Kidney epithelial cell (primary cell): ENCODE measurements around the gene ADAM19. TPM values are rescaled to one million over a fixed set of nuclear protein-coding genes. Genes with fewer than 3 reads are reported as not detected.

Experiments
- DNase-seq: peaks from one replicate; pipeline ENCODE4 v3.0.0-alpha.2; 2010; ENCODE audit warnings: low read depth
- H3K27me3 ChIP-seq: 2 replicates; pipeline ENCODE4 v1.6.0; 2011; ENCODE audit warnings: low read length; ENCODE audit not compliant: control insufficient read depth, insufficient read depth
- H3K36me3 ChIP-seq: 2 replicates; pipeline ENCODE4 v1.5.1; 2011; ENCODE audit warnings: low read length; ENCODE audit not compliant: control insufficient read depth, insufficient read depth
- H3K4me3 ChIP-seq: 2 replicates; pipeline ENCODE4 v1.5.1; 2011; ENCODE audit warnings: low read depth, mild to moderate bottlenecking, control low read depth, low read length
- total RNA-seq: library from RNA; depleted of rRNA; stranded (reverse); fragments of >200 nt; gene quantifications from 2 replicates; pipeline ENCODE4 v1.2.3, GENCODE V29; 2015
- TF ChIP-seq, protein P1 (sequence below): IDR thresholded peaks from 2 replicates; pipeline ENCODE4 v1.5.1; 2011; ENCODE audit warnings: mild to moderate bottlenecking, moderate library complexity, low read length, control low read depth, inconsistent platforms; ENCODE audit not compliant: insufficient read depth, poor library complexity, severe bottlenecking

ADAM19 gene
- total RNA-seq, 1 donor from 2014 or later: 61.0 TPM

DNA sequence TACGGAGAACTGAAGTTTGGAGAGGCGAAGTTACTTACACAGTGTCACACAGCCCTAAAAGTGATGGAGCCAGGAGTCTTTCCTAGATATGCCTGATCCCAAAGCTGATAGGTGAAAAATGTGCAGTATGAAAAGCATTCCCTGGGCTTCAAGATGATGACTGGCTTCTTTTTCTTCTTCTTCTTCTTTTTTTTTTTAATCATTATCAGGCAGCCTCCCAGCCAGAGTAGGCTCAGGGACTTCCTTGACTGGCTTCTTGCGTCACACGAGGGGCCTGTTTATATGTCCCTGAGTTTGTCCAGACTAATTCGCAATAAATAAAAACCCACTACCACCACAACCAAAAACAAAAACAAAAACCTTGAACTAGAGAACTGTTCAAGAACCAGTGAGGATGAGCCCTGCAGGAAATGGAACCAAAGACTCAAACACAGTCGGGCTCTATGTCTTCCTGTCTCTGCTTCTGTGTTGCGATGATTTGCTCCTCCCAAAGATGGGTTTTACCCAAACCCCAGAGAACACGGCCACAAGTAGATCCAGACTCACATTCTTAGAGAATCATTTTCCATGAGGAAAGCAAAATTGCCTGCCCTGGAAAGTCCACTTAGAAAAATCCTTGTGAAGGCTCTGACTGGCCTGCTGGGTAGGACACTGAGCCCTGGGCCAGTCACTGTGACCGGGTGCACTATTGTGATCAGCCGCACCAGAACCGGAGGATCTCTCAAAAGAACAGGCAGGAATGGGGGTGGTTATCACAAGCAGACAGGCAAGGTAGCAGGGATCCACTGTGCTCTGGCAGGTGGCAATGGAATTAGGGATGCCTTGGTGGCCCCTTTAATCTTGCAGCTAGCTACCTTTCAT is 38.0 kb upstream of the ADAM19 start:
- no peak for DNase-seq
- TF ChIP-seq, protein P1, sequence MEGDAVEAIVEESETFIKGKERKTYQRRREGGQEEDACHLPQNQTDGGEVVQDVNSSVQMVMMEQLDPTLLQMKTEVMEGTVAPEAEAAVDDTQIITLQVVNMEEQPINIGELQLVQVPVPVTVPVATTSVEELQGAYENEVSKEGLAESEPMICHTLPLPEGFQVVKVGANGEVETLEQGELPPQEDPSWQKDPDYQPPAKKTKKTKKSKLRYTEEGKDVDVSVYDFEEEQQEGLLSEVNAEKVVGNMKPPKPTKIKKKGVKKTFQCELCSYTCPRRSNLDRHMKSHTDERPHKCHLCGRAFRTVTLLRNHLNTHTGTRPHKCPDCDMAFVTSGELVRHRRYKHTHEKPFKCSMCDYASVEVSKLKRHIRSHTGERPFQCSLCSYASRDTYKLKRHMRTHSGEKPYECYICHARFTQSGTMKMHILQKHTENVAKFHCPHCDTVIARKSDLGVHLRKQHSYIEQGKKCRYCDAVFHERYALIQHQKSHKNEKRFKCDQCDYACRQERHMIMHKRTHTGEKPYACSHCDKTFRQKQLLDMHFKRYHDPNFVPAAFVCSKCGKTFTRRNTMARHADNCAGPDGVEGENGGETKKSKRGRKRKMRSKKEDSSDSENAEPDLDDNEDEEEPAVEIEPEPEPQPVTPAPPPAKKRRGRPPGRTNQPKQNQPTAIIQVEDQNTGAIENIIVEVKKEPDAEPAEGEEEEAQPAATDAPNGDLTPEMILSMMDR: no peak

DNA sequence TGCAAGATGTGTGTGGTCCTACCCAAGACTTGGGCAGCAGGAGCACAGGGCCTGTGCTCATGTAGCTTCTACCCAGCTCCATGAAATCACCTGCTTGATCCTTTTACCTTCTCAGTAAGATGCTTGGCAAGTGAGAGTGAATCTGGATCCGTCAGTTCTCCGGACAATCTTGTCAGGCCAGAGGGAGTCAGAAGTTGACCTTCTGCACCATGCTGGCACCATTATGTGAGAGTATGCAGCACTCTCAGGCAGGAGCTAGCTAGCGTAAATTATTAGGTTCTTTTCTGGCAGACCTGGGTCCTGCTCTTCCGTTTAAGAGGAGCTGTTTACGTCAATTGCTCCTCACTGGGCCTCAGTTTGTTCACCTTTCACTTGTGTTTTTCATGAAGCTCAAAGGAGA is 37.0 kb upstream of the ADAM19 start:
- TF ChIP-seq, protein P1: no peak
- no peak for DNase-seq
- Histone ChIP-seq H3K36me3 (no peaks in the 10 kb centered on the region), H3K27me3 (no peaks in the 10 kb centered on the region), H3K4me3 (no peak overlapping the region)

More for the DNA sequence above, 38.0 kb upstream of the ADAM19 start:
- Histone ChIP-seq H3K4me3 (no peak overlapping the region), H3K36me3 (no peaks in the 10 kb centered on the region), H3K27me3 (no peaks in the 10 kb centered on the region)

- no peaks in the 10 kb centered on the region for H3K36me3 ChIP-seq
- no peak for DNase-seq
- H3K27me3 ChIP-seq: no peaks in the 10 kb centered on the region
- no peak overlapping the region for H3K4me3 ChIP-seq
- TF ChIP-seq, protein P1: no peak
Measured at GRCh38 chr5:157611571-157612476, 36.2 kb upstream of the ADAM19 start.

DNA sequence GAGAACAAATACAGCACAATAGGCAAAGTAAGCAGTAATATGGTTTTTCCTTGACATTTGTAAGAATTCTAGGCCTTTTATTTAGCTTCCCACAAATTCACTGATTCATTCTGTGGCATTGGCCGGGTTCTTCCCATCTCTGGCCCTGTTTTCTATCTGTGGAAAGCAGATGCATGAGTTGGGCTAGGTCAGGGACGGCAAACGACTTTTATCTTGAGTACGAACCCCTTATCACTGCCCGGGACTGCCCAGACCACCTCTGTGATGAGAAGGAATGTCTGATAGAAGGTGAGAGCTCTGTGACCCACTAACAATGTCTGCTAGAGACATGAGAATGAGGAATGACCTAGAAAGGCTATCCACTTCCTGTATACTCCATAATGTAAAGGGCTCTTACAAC is 35.4 kb upstream of the ADAM19 start:
- Histone ChIP-seq H3K36me3 (no peaks in the 10 kb centered on the region), H3K4me3 (no peak overlapping the region), H3K27me3 (no peaks in the 10 kb centered on the region)
- DNase-seq: no peak
- TF ChIP-seq, protein P1: no peak

GRCh38 chr5:157608972-157609565 is 33.5 kb upstream of the ADAM19 start:
- no peak for DNase-seq
- TF ChIP-seq, protein P1: no peak
- H3K4me3 ChIP-seq: no peak overlapping the region
- no peaks in the 10 kb centered on the region for H3K36me3 ChIP-seq
- H3K27me3 ChIP-seq: no peaks in the 10 kb centered on the region
